ENCODE results near the gene MOB4. TPM values are rescaled to one million over a fixed set of nuclear protein-coding genes. Genes with fewer than 3 reads are reported as not detected.

MOB4 gene
- total RNA-seq, 2 experiments from 2014 or later, result 23.0 to 34.6 TPM

DNA sequence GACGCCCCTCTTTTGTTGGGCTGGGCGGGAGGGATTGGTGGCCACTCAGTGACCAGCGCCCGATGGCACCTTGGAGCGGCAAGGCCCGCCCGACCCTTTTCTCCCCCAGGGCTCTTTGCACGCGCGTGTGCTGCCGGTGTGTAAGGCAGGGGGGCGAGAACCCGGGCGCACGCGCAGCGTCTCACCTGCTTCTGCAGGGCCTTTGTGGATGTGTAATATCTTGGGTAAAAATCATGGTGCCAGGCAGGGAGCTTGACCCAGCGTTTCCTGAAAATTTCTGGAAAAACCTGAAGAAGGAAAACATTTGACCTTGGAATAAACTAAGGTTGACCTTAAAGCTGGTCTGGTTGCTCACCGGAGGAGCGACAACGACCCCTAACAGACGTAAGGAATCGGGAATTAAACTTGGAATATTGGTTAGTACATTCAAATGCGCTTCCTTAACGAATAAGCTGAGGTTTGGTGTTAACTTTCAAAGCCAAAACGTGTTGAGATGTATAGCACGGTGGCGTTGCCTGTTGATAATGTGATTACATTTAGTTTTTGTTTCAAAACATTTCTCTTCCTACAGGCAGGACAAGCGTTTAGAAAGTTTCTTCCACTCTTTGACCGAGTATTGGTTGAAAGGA is 15.2 kb upstream of the MOB4 start:
- Histone ChIP-seq H4K20me1 (ENCODE audit: insufficient read depth, low read length) (peaks cover 51% of the 10 kb centered on the region), H3K27ac (ENCODE audit: low read depth, low read length, poor library complexity, severe bottlenecking) (peak overlapping the region; percentile 77), H3K4me2 (ENCODE audit: low read length) (peak overlapping the region; percentile 80), H3K4me1 (ENCODE audit: insufficient read depth, low read length, poor library complexity, severe bottlenecking) (peaks cover 48% of the 10 kb centered on the region), H3K36me3 (ENCODE audit: insufficient read depth, low read length) (peaks cover 89% of the 10 kb centered on the region), H3K9me3 (ENCODE audit: low read length) (no peaks in the 10 kb centered on the region), H3K4me3 (ENCODE audit: low read depth, low read length, poor library complexity, severe bottlenecking) (peak overlapping the region; percentile 83), H3K9me2 (ENCODE audit: insufficient read depth, low read length) (no peaks in the 10 kb centered on the region), H2AFZ (ENCODE audit: low read length) (no peak overlapping the region; the same call in 1 of the 2 replicates), H3K79me2 (ENCODE audit: insufficient read depth, low read depth, low read length) (peaks cover 86% of the 10 kb centered on the region)
- TF ChIP-seq EZH2phosphoT487 (IDR thresholded peaks at IDR 0.05; ENCODE audit: borderline replicate concordance, low read depth, low read length), result no peak
- TF ChIP-seq, protein P1, sequence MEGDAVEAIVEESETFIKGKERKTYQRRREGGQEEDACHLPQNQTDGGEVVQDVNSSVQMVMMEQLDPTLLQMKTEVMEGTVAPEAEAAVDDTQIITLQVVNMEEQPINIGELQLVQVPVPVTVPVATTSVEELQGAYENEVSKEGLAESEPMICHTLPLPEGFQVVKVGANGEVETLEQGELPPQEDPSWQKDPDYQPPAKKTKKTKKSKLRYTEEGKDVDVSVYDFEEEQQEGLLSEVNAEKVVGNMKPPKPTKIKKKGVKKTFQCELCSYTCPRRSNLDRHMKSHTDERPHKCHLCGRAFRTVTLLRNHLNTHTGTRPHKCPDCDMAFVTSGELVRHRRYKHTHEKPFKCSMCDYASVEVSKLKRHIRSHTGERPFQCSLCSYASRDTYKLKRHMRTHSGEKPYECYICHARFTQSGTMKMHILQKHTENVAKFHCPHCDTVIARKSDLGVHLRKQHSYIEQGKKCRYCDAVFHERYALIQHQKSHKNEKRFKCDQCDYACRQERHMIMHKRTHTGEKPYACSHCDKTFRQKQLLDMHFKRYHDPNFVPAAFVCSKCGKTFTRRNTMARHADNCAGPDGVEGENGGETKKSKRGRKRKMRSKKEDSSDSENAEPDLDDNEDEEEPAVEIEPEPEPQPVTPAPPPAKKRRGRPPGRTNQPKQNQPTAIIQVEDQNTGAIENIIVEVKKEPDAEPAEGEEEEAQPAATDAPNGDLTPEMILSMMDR (conservative IDR thresholded peaks at IDR 0.05; ENCODE audit: low read length), result no peak
- intact Hi-C loops (cut with micrococcal nuclease; ENCODE audit: unreplicated experiment), result loop anchor here (1.0 kb wide), 3 partner anchors 15 to 65 kb away; partner anchors contain the start of genes COQ10B and SF3B1
- TSS peak; percentile 75 for BruUV-seq (replicated peaks)
- ChIA-PET POLR2A (interaction anchor here (0.5 to 10.2 kb wide), 12 partner anchors 8 to 1232 kb away, joined by 3 to 136 read pairs (median 4); partner anchors contain the start of genes COQ10B, MARS2 and MOB4), CTCF (ENCODE audit: unreplicated experiment) (interaction anchor here (0.6 to 1.3 kb wide), 3 partner anchors 11 to 207 kb away, joined by 3 read pairs; no protein-coding TSS in a partner anchor)
- DNase-seq (ENCODE audit: low spot score), result peak; percentile 25

DNA sequence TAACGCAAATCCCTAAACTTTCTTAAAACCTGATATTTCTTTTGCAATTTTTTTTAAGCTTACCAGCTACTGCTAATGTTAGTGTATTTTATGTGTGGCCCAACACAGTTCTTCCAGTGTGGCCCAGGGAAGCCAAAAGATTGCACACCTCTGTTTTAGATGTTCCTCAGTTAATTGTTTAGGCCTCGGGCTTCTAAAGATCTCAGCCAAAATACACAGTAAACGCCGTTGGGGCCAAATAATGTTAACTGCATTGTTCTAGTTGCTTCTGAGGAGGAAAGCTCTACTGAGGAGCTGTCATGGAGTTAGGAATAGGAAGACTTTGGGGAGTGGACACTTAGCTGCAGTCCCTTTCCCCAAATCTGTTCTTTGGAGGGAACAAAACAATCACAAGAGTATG is 13.7 kb upstream of the MOB4 start:
- peaks cover 70% of the 10 kb centered on the region for H3K79me2 ChIP-seq (ENCODE audit: insufficient read depth, low read depth, low read length)
- no TSS peak for BruUV-seq (replicated peaks)
- H3K4me2 ChIP-seq (ENCODE audit: low read length), result peak overlapping the region; percentile 80
- peak overlapping the region; percentile 83 for H3K4me3 ChIP-seq (ENCODE audit: low read depth, low read length, poor library complexity, severe bottlenecking)
- H3K9me3 ChIP-seq (ENCODE audit: low read length), result no peaks in the 10 kb centered on the region
- TF ChIP-seq, protein P1 (conservative IDR thresholded peaks at IDR 0.05; ENCODE audit: low read length), result no peak
- TF ChIP-seq EZH2phosphoT487 (IDR thresholded peaks at IDR 0.05; ENCODE audit: borderline replicate concordance, low read depth, low read length), result no peak
- no peaks in the 10 kb centered on the region for H3K9me2 ChIP-seq (ENCODE audit: insufficient read depth, low read length)
- DNase-seq (ENCODE audit: low spot score), result no peak
- H3K36me3 ChIP-seq (ENCODE audit: insufficient read depth, low read length), result peaks cover 87% of the 10 kb centered on the region
- no peak overlapping the region for H2AFZ ChIP-seq (ENCODE audit: low read length)
- CTCF ChIA-PET (ENCODE audit: unreplicated experiment), result no interaction called here
- H3K4me1 ChIP-seq (ENCODE audit: insufficient read depth, low read length, poor library complexity, severe bottlenecking), result peaks cover 32% of the 10 kb centered on the region
- POLR2A ChIA-PET, result interaction anchor here (0.5 to 10.2 kb wide), 11 partner anchors 12 to 577 kb away, joined by 3 to 136 read pairs (median 4); partner anchors contain the start of gene MOB4
- no peak overlapping the region for H3K27ac ChIP-seq (ENCODE audit: low read depth, low read length, poor library complexity, severe bottlenecking)
- H4K20me1 ChIP-seq (ENCODE audit: insufficient read depth, low read length), result peaks cover 36% of the 10 kb centered on the region
- intact Hi-C loops (cut with micrococcal nuclease; ENCODE audit: unreplicated experiment), result no loop called here

DNA sequence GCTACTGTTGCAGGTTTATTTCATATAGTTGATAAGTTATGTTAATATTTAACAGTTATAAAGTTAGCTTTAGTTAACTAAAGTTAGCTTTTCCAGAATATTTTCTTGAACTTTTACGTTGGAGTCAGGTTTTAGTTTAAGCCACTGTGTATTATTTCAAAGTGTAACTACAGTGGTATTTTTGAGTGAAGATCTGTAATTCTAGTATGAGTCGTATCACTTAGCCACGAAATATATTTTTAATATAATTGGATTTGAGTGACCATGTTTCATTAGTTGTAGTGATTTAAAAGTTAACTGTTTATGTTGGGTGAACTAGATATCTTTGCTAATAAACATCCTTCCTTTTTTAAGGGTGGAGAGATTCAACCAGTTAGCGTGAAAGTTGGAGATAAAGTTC is 13.2 kb upstream of the MOB4 start:
- Histone ChIP-seq H3K4me2 (ENCODE audit: low read length) (peak overlapping the region; percentile 80), H3K36me3 (ENCODE audit: insufficient read depth, low read length) (peaks cover 82% of the 10 kb centered on the region), H3K27ac (ENCODE audit: low read depth, low read length, poor library complexity, severe bottlenecking) (no peak overlapping the region), H3K9me3 (ENCODE audit: low read length) (no peaks in the 10 kb centered on the region), H3K4me3 (ENCODE audit: low read depth, low read length, poor library complexity, severe bottlenecking) (peak overlapping the region; percentile 83), H4K20me1 (ENCODE audit: insufficient read depth, low read length) (peaks cover 31% of the 10 kb centered on the region), H2AFZ (ENCODE audit: low read length) (no peak overlapping the region), H3K4me1 (ENCODE audit: insufficient read depth, low read length, poor library complexity, severe bottlenecking) (peaks cover 27% of the 10 kb centered on the region), H3K79me2 (ENCODE audit: insufficient read depth, low read depth, low read length) (peaks cover 65% of the 10 kb centered on the region), H3K9me2 (ENCODE audit: insufficient read depth, low read length) (no peaks in the 10 kb centered on the region)
- DNase-seq (ENCODE audit: low spot score), result no peak
- CTCF ChIA-PET (ENCODE audit: unreplicated experiment), result no interaction called here
- intact Hi-C loops (cut with micrococcal nuclease; ENCODE audit: unreplicated experiment), result no loop called here
- POLR2A ChIA-PET, result interaction anchor here (1.0 to 10.2 kb wide), 3 partner anchors 12 to 66 kb away, joined by 3 to 136 read pairs (median 3); partner anchors contain the start of gene MOB4
- TF ChIP-seq, protein P1 (conservative IDR thresholded peaks at IDR 0.05; ENCODE audit: low read length), result no peak
- TF ChIP-seq EZH2phosphoT487 (IDR thresholded peaks at IDR 0.05; ENCODE audit: borderline replicate concordance, low read depth, low read length), result no peak
- BruUV-seq (replicated peaks), result no TSS peak

All from OCI-LY7 (cell line).